ENCODE measurements around the gene ABCB4. TPM values are rescaled to one million over a fixed set of nuclear protein-coding genes. Genes with fewer than 3 reads are reported as not detected.

ABCB4 gene
- total RNA-seq (2022; extraction: Qiagen RNA extraction; ENCODE audit: low read depth), result not detected in 5 replicates

DNA sequence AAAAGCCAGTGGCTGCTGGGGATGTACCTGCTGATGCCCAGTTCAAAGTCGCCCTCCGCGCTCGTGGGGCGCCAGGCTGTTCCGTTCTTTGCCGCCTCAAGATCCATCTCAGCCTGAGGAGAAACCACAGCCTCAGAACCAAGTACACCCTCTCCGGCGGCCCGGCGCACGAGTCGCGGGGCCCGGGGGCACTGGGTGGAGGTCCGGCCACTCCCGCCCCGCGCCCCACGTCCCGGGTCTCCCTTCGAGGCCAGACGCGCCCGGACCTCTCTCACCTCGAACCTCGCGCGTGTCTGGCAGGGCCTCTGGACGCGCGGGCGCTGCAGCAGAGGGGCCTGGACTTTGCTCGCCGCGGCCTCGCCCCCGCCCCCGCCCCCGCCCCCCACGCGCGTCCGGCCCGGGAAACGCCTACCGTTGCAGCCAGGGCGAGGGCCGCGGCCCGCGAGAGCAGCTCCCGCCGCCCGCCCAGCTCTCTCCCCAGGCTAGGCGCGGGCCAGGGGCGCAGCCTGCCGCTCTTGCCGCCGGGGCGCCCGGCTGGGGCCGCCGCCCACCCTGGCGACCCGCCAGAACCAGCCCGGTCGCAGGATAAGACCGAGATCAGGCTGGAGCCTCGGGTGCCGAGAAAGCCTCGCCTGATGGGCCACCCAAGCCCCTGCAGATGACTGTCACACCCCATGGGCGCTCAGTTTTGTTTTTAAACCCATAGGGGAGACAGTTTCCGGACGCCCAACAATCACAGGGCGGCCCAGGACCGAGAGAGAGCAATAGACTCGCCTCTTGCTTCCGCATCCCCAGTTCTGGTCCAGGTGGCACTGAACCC is at the start of gene ABCB4:
TSS of gene ABCB4 (minus strand) at position 322 of the 820 bp plus-strand sequence. CDS start at position 107, 215 bp downstream.

Other genes with a start within 250 kb of the ABCB4 start
- 4.9 to 8.7 TPM (median 6.4 TPM) in 5 replicates for gene CROT, start 130.0 kb downstream of the ABCB4 start, total RNA-seq (2022; extraction: Qiagen RNA extraction; ENCODE audit: low read depth)
- gene ABCB1, start 125.2 kb upstream of the ABCB4 start, total RNA-seq (2022; extraction: Qiagen RNA extraction; ENCODE audit: low read depth), result 0.09 TPM in 1 of 5 replicates, not detected in the others
- 0.05 to 0.36 TPM in 2 of 5 replicates, not detected in the others for gene RUNDC3B, start 152.7 kb upstream of the ABCB4 start, total RNA-seq (2022; extraction: Qiagen RNA extraction; ENCODE audit: low read depth)